GM15510 (cell line): ENCODE measurements around the gene GRIK3.

Source experiments
- POLR2A ChIP-seq: IDR thresholded peaks from 3 replicates; pipeline ENCODE4 v1.6.1; 2011; ENCODE audit warnings: borderline replicate concordance; ENCODE audit not compliant: insufficient read length; ENCODE audit errors: extremely low read depth

GRIK3 gene

GRCh38 chr1:36894824-36895223 lies 139.5 kb downstream of the GRIK3 start:
- no peak for TF ChIP-seq POLR2A

GRCh38 chr1:36890776-36891175 lies 143.5 kb downstream of the GRIK3 start:
- no peak for TF ChIP-seq POLR2A

GRCh38 chr1:36889478-36890226 lies 144.7 kb downstream of the GRIK3 start:
- no peak for TF ChIP-seq POLR2A

- no peak for TF ChIP-seq POLR2A
Measured at GRCh38 chr1:36888811-36889477, 145.4 kb downstream of the GRIK3 start.

GRCh38 chr1:36885540-36886357 lies 148.6 kb downstream of the GRIK3 start:
- no peak for TF ChIP-seq POLR2A

- TF ChIP-seq POLR2A: no peak
Measured at GRCh38 chr1:36884801-36885200, 149.5 kb downstream of the GRIK3 start.

GRCh38 chr1:36884029-36884701 lies 150.2 kb downstream of the GRIK3 start:
- no peak for TF ChIP-seq POLR2A

GRCh38 chr1:36883315-36883949 lies 150.9 kb downstream of the GRIK3 start:
- no peak for TF ChIP-seq POLR2A

GRCh38 chr1:36882536-36883285 lies 151.6 kb downstream of the GRIK3 start:
- TF ChIP-seq POLR2A: no peak

GRCh38 chr1:36881541-36881940 lies 152.8 kb downstream of the GRIK3 start:
- TF ChIP-seq POLR2A: no peak

GRCh38 chr1:36881068-36881405 lies 153.3 kb downstream of the GRIK3 start:
- no peak for TF ChIP-seq POLR2A

- TF ChIP-seq POLR2A: no peak
Measured at GRCh38 chr1:36880155-36881067, 153.9 kb downstream of the GRIK3 start.

- no peak for TF ChIP-seq POLR2A
Measured at GRCh38 chr1:36879613-36880012, 154.7 kb downstream of the GRIK3 start.

GRCh38 chr1:36876990-36877389 lies 157.3 kb downstream of the GRIK3 start:
- no peak for TF ChIP-seq POLR2A
